ENCODE measurements around the gene ADAMTS1.
A peak's percentile ranks its signal among the peaks of the same experiment; 100 is the strongest.

DNA sequence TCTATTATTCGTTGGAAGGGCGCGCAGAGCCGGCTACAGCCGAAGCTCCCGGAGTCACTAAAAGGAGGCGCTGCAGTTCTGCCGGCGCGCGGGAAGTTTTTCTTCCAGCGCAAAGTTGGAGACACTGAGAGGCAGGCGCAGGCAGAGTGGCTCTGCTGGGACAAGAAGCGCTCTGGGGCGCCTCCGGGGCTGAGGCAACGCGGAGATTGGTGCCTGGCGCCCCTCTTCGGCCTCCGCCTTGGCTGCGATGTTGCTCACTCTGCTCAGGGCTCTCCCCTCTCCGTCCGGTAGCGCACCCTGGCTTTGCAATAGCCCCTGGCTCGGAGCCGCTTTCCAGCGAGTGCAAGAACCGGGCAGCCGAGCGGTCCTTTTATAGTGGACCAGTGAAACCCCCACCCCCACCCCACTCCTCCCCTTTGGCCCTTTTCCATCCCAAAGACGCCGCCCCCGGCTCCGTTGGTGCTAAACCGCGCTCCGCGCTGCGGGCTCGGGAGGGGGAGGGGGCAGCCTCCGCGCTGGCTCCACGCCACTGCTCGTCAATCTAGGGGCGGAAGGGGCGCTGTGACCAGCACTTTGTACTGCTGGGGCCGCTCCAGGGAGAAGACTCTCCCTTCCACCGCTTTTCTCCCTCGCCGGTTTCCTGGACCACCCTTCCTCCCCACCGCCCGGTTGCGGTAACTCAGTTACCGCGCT lies at the start of gene ADAMTS1:
- TF ChIP-seq, protein P1, sequence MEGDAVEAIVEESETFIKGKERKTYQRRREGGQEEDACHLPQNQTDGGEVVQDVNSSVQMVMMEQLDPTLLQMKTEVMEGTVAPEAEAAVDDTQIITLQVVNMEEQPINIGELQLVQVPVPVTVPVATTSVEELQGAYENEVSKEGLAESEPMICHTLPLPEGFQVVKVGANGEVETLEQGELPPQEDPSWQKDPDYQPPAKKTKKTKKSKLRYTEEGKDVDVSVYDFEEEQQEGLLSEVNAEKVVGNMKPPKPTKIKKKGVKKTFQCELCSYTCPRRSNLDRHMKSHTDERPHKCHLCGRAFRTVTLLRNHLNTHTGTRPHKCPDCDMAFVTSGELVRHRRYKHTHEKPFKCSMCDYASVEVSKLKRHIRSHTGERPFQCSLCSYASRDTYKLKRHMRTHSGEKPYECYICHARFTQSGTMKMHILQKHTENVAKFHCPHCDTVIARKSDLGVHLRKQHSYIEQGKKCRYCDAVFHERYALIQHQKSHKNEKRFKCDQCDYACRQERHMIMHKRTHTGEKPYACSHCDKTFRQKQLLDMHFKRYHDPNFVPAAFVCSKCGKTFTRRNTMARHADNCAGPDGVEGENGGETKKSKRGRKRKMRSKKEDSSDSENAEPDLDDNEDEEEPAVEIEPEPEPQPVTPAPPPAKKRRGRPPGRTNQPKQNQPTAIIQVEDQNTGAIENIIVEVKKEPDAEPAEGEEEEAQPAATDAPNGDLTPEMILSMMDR (IDR thresholded peaks at IDR 0.05) = peak in 1 of 6 experiments; percentile 4
- TF ChIP-seq POLR2A (IDR thresholded peaks at IDR 0.05) = peak; percentile 74 to 89
